COLO829 (cell line): ENCODE results near the gene SPTLC3.
A peak's percentile ranks its signal among the peaks of the same experiment; 100 is the strongest.

Source experiments
- DNase-seq: peaks from one replicate; pipeline ENCODE4 v3.0.0; 2012; ENCODE audit warnings: low spot score

The SPTLC3 gene

DNA sequence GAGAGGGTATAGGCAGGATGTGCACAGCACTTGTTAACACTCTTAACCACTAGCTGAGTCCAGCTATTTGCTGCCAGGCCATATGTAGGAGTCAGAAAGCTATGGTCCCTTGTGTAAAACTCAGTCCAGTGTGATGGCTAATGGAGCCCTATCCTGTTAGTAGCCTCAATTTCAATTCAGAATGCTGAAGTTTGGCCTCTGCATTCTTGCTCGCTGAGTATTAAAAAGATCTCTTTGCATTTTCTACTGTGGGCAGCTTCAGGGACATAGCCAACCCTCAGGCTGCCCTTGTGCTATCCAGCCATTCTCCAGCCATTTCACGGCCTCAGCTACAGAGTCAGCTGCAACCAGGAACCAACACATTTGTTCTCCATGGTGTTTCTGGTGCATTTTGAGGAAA is 92.5 kb downstream of the SPTLC3 start:
- DNase-seq, result no peak

DNA sequence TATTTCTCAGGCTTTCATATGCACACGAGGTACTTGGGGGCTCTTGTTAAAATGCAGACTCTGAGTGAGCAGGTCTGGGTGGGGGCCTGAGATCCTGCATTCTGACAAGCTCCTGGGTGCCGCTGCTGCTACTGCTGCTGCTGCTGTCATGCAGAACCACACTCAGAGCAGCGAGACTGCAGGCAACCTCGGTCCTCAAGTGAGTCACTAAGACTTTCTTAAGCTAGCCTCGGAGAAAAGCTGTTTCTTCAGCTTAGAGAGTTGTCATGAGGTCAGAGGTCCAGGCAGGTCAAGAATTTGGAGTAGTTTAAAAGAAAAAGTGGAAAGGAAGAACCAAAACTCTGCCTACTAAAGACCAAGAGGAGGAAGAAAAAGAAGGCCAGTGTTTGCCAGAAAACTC is 92.9 kb downstream of the SPTLC3 start:
- no peak for DNase-seq

DNA sequence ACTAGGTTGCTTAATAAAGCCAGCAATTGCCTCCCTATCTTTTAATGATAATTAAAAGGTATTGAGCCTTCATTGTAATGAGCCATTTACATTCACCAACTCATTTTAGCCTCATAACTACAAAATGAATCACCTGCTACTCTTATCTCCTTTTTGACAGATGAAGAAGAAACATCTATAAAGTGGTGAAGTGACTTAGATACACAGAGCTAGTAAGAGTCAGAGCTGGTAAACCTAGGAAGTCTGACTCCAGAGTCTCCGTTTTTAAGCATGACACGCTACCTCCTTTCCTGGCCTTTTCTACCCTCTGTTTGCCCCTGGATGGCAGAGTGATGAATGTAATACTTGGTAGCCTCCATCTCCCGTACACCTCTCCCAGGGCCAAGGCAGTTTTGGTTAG is 93.5 kb downstream of the SPTLC3 start:
- no peak for DNase-seq

DNA sequence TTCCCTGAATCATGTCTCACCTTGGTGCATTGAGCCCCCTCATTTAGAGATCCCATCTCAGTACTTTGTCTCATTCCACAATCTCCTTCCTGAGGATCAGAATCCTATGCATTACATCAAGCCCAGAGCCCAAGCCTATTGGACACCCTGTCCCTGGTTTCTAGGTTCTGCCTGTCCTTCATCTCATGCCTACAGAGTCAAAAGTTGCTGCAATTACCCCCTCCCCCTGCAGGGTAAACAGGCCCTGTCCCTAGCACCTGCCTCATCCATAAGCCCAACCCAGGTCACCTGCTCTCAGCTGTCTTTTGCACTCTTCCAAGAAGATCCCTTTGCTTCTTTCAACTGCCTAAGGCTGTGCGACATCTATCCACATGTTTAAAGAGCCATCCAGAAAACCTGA is 93.9 kb downstream of the SPTLC3 start:
- DNase-seq, result no peak

DNA sequence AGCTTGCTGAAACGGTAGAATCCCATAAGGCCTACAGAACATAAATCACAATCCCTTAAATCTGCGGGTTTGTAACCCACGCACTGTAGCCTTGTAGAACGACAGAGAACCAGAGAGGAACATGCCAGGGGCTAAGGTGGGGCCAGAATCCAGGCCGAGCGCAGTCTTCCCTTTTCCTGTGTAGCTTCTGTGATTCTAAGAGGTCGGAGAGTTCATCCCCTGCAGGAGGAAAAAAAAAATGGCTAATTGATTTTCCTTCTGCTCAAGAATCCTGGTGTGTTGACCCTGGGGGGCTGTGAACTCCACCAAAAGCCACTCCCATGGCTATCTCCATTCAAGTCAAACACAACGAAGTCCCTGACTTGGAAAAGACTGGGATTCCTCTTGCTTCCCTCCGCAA is 96.3 kb downstream of the SPTLC3 start:
- no peak for DNase-seq

DNA sequence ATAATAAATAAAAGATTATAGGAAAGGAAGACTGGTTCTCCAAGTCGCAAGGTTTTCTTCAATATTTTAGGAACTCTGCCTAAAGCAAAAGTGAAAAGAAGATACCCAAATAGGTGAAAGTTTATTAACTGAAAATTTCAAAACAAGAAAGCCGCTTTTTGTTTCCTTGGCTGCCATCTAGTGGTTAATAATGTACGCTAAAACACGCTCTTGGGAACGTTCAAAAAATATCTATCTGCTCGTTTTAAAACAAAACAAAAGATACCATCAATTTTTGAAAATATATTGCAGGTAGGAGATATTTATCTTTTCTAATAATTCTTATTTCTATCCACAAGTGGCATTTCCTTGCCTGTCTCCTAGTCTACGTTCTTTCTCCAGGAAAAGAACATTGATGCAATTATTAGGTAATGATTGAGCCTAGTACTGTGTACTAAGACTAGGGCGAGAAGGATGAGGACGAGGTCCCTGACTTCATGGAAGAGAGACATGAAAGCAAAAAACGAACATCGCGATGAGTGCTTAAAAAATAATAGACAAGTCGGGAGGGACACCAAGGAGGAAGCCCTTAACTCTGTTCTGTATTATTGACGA is 97.2 kb downstream of the SPTLC3 start:
- DNase-seq, result peak; percentile 49

DNA sequence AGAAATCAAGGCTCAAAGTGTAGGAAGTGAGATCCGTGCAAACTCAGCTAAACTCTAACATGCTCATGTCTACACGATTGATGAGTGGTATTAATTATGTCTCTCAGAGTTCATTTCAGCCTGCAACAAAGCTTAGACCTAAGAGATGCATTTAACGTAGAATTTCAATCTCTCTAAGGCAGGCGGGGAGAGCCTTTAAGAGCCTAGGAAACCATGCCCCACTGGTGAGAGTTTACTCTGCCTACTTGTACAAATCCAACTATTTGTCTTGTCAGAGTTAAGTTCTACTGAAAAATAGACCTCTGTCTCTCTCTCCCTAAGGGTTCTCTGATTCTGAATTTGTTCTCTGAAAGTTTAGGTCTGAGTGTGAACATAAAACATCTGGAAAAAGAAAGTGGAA is 100.9 kb downstream of the SPTLC3 start:
- DNase-seq, result no peak

DNA sequence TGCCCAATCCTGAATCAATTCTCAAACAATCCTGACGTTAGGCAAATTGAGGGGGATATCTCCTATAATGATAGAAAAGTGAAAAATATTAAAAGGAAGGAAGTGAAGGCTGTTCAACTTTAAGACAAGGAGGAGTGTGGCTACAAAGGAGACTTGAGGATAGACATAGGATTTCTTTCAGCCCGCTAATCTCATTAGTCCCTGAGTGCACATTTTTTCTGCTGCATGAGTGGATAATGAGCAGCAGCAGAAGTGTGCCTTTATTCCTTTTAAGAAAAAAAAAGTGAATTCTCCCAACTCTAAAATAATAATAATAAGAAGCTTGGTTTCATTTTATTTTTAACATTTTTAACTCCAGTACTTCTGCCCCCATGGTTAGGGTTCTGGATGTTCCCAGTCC is 102.0 kb downstream of the SPTLC3 start:
- DNase-seq, result no peak

DNA sequence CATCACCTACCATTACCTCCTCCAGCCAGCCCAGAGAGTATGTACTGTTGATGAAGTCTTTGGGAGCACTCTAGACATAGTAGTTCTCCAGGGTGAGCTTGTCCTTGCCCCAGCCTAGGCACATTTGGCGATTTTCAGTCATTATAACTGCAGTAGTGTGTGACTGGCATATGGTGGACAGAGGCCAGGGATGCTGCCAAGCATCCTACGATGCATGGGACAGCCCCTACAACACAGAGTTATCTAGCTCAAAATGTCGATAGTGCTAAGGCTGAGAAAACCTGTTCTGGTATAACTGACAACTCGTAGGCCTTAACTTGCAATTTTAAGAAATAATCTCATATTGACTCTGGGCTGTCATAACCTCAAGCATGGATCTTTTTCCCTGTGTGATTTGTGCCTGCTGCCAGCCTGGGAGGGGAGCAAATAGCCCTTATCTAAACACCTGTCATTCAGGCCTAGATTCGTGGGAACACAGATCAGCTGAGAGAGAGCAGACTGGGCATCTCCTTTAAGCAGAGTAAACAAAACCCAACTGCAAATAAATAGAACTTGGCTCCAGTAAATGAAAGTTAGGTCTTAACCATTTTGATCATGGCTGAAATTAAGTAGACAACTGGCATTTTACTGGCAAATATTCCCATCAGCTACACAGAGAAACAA is 102.6 kb downstream of the SPTLC3 start:
- DNase-seq, result no peak

DNA sequence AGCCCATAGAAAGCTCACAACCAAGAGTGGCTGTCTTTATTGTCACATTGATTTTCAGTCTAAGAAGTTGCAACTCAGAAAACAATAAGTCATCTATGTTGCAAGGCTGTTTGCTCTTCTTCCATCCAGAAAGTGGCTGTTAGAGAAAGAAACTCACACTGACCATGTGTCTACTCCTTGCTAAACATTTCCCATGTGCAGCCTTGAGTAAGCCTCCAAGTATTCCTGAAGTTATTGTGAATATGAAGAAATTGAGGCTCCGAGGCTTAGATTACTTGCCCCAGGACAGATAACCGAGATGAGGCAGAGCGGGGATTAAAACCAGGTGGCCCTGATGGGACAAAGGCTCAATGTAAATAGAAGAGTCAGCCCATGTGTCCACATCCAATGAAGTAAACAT is 105.0 kb downstream of the SPTLC3 start:
- DNase-seq, result no peak

DNA sequence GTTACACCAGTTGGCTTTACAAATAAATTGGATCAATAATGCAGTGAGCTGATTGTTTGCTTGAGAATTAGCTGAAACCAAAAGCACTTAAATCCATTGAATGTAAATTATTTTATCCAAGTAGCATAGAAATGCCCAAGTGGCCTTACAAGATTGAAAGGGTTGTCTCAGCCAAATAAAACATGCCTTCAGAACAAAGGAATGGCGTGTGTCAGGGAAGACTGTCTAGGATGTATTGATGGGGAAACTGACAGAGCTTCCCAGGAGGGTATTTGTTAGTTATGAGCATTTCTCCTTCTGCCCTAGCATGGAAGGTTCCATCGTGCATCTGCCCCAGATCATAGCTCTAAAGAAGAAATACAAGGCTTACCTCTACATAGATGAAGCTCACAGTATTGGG is 108.4 kb downstream of the SPTLC3 start:
- DNase-seq, result no peak

DNA sequence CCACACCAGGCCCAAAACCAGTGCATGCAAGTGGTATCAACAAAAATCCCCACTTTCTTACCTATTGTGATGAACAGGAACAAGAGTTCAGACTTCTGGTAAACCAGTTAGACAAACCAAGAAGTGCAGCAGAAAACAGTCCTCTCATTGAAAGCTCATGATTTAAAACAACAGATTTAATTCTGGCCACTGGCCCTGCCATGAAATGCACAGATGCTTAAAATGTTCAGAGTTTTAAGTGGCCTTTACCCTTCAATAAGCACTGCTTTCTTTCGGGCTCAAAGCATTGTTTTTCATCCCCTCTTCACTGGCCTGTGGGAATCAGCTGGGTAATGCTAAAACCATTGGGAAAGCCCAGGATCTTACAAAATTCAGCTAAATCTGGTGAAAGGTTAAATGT is 109.9 kb downstream of the SPTLC3 start:
- DNase-seq, result no peak

DNA sequence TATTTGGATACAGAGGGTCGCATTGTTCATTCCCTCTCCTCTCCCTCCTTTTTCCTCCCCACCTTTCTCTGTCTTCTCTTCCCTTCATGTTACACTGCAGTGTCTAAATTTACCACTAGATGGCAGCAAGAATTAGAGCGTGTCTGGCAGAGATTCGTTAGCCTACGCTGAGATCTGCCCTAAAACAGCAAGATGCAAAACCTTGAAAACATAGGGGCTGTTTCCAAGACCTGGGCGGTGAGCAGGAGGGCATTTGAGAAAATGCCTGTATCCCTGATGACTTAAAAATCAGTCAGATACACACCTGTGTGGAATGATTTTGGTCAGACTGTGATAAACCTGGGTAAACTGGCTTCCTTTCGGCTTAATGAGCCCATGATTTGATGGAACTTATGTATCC is 110.8 kb downstream of the SPTLC3 start:
- DNase-seq, result peak; percentile 59

DNA sequence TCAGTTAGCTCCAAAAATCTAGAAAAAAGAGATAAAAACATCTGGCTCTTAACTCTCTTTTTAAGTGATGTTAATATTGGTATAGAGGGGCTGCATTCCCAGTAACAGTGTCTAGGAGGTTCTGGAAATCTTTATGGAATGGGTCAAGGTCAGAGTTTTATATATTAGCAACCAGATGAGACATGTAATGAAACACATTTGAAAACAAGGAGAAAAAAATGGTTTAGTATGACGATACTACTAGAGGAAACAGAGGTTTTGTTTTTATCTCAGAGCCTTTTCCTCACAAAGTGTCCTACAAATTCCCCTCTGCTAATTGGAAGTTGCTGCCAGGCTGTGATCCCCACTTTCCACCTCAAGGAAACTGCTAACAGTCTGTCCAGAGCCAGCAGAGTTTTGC is 111.7 kb downstream of the SPTLC3 start:
- DNase-seq, result no peak

DNA sequence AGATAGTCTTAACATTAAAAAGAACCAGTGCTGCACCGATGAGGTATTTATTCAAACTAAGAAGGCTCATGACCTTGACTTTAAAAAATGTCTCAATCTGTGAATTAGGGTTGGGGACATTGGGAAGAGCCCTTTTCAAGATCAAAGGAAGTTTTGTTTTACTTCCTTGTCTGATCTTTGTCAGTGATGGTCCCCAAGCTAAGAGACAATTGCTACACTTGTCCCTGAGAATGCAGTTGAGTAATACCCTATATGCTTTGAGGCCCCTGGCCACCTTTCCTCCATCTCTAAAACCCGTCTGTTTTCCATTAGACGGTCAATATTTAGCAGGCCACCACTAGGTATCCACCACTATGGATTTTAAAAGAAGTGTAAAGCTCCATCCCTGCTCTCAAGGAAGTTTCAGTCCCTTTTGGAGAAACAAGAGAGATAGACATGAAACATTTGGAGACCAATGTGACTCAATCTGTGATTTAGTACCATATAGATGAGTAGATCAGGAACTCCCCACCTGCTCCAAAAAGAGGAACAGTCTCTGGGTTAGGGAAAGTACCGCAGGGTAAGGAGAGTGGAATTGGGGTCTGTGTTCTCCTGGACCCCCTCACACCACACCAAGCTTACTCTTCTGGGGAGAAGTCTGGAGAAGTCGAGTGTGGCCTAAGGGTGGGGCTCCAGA is 113.2 kb downstream of the SPTLC3 start:
- no peak for DNase-seq

DNA sequence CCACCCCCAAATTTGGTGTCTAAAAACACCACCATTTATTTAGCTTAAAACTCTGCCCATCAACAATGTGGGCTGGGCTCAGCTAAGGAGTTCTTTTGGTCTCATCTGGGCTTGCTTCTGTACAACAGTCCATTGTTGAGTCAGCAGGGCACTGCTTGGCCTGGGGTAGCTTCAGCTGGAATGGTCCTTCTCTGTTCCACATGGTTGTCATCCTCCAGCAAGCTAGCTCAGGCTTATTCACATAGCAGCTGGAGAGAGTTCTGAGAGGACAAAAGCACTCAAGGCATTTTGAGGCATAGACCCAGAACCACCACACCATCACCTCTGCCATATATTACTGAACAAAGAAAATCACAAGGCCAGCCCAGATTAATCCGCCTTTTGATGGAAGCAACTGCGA is 116.7 kb downstream of the SPTLC3 start:
- no peak for DNase-seq

DNA sequence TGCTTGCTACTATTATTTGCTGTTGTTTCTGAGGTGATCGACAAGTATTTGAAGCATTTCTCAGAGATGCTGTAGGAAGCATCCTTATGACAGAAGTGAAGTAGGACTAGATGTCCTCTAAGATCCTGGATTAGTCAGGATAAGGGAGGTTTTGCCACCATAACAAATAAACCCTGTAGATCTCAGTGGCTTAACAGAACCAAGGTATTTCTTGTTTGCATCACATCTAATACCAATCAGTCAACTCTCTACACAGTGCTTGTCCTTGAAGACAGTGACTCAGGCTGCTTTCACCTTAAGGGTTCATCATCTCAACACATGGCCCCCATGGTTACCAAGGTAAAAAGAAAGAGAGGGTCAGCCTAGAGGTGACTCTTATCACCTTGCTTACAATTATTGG is 119.4 kb downstream of the SPTLC3 start:
- DNase-seq, result no peak

DNA sequence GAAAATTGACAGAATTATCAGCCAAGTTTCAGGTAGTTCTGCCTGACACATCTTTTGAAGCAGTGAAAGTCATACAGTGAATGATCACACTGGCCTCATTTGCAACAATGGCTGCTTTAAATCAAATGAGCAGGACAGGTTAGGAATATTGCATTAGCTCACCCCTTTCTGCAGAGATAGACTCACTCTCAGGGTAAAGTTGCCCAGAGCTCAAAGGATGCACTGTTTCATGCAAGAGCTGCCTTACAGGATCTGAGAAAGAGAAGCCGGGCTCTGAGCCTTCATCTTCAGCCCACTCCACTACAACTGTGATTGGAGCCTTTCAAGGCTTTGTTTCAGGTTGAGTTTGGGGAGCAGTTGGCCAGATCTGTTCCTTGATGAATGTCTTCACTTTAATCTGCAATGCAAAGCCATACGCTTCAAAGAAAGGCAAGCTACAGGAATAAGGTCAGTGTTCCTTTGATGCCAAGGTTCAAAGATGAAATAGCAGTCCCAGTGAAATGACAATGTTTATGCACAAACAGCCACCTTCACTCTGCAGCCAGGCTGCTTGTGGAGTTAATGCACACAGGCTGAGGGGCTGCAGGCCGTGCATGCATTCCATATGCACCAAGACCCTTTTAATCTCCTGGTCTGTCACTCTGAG is 121.4 kb downstream of the SPTLC3 start:
- no peak for DNase-seq

DNA sequence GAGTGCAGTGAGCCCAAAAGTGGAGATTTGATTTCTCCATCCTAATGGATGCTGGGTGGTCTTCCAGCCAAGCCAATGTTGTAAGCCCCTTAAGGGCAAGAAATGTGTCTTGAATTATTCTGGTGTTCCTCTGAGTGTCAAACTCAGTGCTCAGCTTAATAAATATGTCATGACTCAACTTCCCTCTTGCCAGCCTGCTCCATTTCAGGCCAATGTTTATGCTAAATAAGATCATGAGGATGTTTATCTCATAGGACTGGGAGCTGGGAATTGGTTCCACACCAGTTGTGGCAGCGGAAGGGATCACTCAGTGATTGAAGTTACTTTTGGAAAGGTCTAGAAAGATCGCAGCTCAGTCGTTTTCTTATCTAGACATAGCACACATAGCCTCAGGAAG is 121.9 kb downstream of the SPTLC3 start:
- no peak for DNase-seq

DNA sequence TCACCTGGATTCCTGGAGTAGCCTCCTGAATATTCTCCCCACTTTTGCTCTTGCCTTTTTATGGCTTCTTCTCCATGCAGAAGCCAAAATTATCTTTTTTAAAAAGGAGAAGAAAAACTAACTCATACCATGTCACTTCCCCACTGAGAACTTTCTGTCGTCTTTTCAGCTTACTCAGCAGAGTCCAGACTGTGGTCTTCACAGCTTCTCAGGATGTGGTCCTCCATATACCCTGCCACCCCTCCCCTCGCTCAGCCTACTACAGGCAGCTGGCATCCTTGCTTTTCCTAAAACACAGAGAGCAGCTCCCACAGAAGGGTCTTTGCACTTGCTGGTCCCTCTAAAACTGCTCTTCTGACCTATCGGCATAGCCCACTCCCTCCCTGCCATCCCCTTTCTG is 122.9 kb downstream of the SPTLC3 start:
- no peak for DNase-seq

DNA sequence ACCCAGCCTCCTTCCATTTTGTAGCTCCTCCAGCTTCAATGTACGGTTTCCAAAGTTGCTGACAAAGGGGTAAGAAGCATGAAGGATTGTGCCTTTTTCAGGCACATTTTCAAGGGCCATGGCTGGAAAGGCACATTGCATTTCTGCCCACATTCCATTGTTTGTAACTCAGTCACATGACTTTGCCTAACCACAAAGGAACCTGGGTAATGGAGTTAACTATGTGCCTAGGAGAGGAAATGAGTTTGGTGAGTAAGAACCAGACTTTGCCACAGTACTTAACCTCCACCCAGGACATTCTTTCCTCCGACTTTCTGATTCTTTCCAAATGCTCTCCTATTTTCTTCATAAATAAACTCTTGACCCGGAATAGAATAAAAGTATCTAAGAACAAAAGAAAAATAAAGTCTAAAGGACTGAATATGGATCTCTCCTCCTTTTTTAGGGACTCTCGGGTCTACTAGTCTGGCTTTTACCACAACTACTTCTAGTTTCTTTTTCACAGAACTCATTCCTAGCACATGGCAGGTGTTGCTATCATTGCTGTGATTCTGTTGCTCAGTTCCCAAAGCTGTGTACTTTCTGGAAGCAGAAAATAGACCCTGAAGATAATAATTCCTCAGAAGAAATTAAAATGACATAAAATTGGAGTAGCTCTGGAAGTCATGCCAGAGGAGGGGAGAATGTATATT is 130.8 kb downstream of the SPTLC3 start:
- DNase-seq, result no peak

DNA sequence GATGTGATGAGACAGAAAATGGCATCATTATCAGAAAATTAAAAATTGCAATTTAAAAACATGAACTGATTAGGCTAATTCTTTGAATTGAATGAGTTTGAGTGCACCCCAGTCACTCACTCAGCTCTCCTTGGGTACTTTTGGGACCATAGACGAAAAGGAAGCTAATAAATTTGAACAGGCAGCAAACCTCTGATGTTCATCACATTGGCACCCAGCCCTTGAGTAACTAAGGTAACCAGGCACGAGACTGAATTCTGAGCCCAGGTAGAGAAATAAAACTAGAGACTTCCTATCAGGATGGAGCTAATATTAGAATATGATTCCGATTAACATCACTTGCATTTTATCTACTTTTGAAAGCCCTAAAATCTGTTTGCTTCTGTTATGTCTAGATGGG is 131.4 kb downstream of the SPTLC3 start:
- no peak for DNase-seq

DNA sequence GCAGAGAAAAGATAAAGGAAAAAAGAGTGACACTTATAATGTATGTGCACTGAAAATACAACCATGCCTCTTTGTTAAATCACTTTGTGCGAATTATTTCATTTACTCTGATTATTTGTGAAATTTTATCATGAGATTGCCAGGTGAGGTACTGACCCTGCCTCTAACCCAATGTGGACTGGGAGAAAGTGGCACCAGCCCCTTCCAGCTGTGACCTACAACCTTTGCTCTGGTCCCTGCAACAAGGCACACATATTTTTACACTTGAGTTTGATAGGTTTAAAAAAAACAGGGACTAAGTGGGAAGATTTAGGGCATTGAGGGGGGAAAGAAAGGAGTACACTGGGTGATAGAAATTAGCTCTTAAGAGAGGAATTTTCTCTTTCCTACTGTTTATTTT is 132.0 kb downstream of the SPTLC3 start:
- no peak for DNase-seq
